ENCODE data around the gene SUN1. TPM values are rescaled to one million over a fixed set of nuclear protein-coding genes. Genes with fewer than 3 reads are reported as not detected.
"Not testable (repeated sequence)": the region's sequence is repeated elsewhere in the genome, so short reads cannot be mapped to it uniquely, and the experiment has no call there.

The SUN1 gene
- total RNA-seq, 2 donors from 2014 or later, result 106 to 109 TPM

GRCh38 chr7:841943-842342, 9.7 kb downstream of the SUN1 start:
- H3K36me3 Mint-ChIP-seq, result no peaks in the 10 kb centered on the region
- no peaks in the 10 kb centered on the region for H3K9me3 Mint-ChIP-seq
- peak overlapping the region; percentile 34 to 73 for H3K27ac Mint-ChIP-seq
- DNase-seq (ENCODE audit: low spot score in 2 of 2), result no peak
- no peak for ATAC-seq

GRCh38 chr7:842431-843031, 10.3 kb downstream of the SUN1 start:
- no peaks in the 10 kb centered on the region for H3K9me3 Mint-ChIP-seq
- no peak for ATAC-seq
- DNase-seq (ENCODE audit: low spot score in 2 of 2), result no peak
- peak overlapping the region; percentile 73 to 74 for H3K27ac Mint-ChIP-seq
- H3K36me3 Mint-ChIP-seq, result no peaks in the 10 kb centered on the region

GRCh38 chr7:843230-843629, 11.0 kb downstream of the SUN1 start:
- DNase-seq (ENCODE audit: low spot score in 2 of 2), result no peak
- H3K27ac Mint-ChIP-seq, result no peak overlapping the region
- H3K9me3 Mint-ChIP-seq, result no peaks in the 10 kb centered on the region
- no peak for ATAC-seq
- H3K36me3 Mint-ChIP-seq, result peaks cover 0 to 3% of the 10 kb centered on the region in 2 donors

- Mint-ChIP-seq H3K9me3 (no peaks in the 10 kb centered on the region), H3K36me3 (peaks cover under 1 to 8% of the 10 kb centered on the region in 2 donors), H3K27ac (no peak overlapping the region)
- no peak for DNase-seq (ENCODE audit: low spot score in 2 of 2)
- no peak for ATAC-seq
Observed at GRCh38 chr7:844043-844442, 11.8 kb downstream of the SUN1 start.

- ATAC-seq (no peak), DNase-seq (ENCODE audit: low spot score in 2 of 2) (no peak)
- Mint-ChIP-seq H3K27ac (no peak overlapping the region), H3K9me3 (no peaks in the 10 kb centered on the region), H3K36me3 (peaks cover 5 to 12% of the 10 kb centered on the region in 2 donors)
Observed at GRCh38 chr7:844514-844913, 12.2 kb downstream of the SUN1 start.

- no peaks in the 10 kb centered on the region for H3K9me3 Mint-ChIP-seq
- peaks cover 7 to 14% of the 10 kb centered on the region in 2 donors for H3K36me3 Mint-ChIP-seq
- H3K27ac Mint-ChIP-seq, result no peak overlapping the region
- DNase-seq (ENCODE audit: low spot score in 2 of 2) (no peak), ATAC-seq (no peak)
Observed at GRCh38 chr7:845091-845490, 12.8 kb downstream of the SUN1 start.

- Mint-ChIP-seq H3K27ac (no peak overlapping the region), H3K9me3 (no peaks in the 10 kb centered on the region), H3K36me3 (peaks cover 7 to 14% of the 10 kb centered on the region in 2 donors)
- DNase-seq (ENCODE audit: low spot score in 2 of 2) (no peak), ATAC-seq (no peak)
Observed at GRCh38 chr7:845731-846130, 13.5 kb downstream of the SUN1 start.

GRCh38 chr7:846958-847650, 14.8 kb downstream of the SUN1 start:
- H3K36me3 Mint-ChIP-seq, result peaks cover 7 to 14% of the 10 kb centered on the region in 2 donors
- ATAC-seq; DNase-seq (ENCODE audit: low spot score in 2 of 2); H3K27ac Mint-ChIP-seq; H3K9me3 Mint-ChIP-seq: not testable (repeated sequence)

GRCh38 chr7:847728-848127, 15.5 kb downstream of the SUN1 start:
- DNase-seq (ENCODE audit: low spot score in 2 of 2); H3K9me3 Mint-ChIP-seq; ATAC-seq: not testable (repeated sequence)
- peak overlapping the region in 1 of 2 donors; percentile 39 for H3K27ac Mint-ChIP-seq
- peaks cover 7 to 14% of the 10 kb centered on the region in 2 donors for H3K36me3 Mint-ChIP-seq

GRCh38 chr7:849145-849544, 16.9 kb downstream of the SUN1 start:
- Mint-ChIP-seq H3K36me3 (peaks cover 7 to 14% of the 10 kb centered on the region in 2 donors), H3K9me3 (no peaks in the 10 kb centered on the region), H3K27ac (no peak overlapping the region)
- ATAC-seq (no peak), DNase-seq (ENCODE audit: low spot score in 2 of 2) (no peak)

- H3K27ac Mint-ChIP-seq, result no peak overlapping the region
- DNase-seq (ENCODE audit: low spot score in 2 of 2) (no peak), ATAC-seq (no peak)
- H3K36me3 Mint-ChIP-seq, result peaks cover 7 to 14% of the 10 kb centered on the region in 2 donors
- no peaks in the 10 kb centered on the region for H3K9me3 Mint-ChIP-seq
Observed at GRCh38 chr7:849781-850180, 17.5 kb downstream of the SUN1 start.

- H3K27ac Mint-ChIP-seq, result no peak overlapping the region
- no peak for DNase-seq (ENCODE audit: low spot score in 2 of 2)
- H3K9me3 Mint-ChIP-seq, result no peaks in the 10 kb centered on the region
- peaks cover 7 to 14% of the 10 kb centered on the region in 2 donors for H3K36me3 Mint-ChIP-seq
- no peak for ATAC-seq
Observed at GRCh38 chr7:851204-851603, 18.9 kb downstream of the SUN1 start.

GRCh38 chr7:853366-854117, 21.3 kb downstream of the SUN1 start:
- ATAC-seq (no peak), DNase-seq (ENCODE audit: low spot score in 2 of 2) (no peak)
- Mint-ChIP-seq H3K36me3 (peaks cover 7% of the 10 kb centered on the region in 2 donors), H3K27ac (no peak overlapping the region), H3K9me3 (no peaks in the 10 kb centered on the region)

- no peaks in the 10 kb centered on the region for H3K9me3 Mint-ChIP-seq
- peaks cover 4% of the 10 kb centered on the region in 2 donors for H3K36me3 Mint-ChIP-seq
- ATAC-seq (no peak), DNase-seq (ENCODE audit: low spot score in 2 of 2) (no peak)
- H3K27ac Mint-ChIP-seq, result no peak overlapping the region
Observed at GRCh38 chr7:854118-854775, 22.0 kb downstream of the SUN1 start.

- H3K9me3 Mint-ChIP-seq, result no peaks in the 10 kb centered on the region
- H3K27ac Mint-ChIP-seq, result no peak overlapping the region
- no peak for DNase-seq (ENCODE audit: low spot score in 2 of 2)
- ATAC-seq, result no peak
- H3K36me3 Mint-ChIP-seq, result peaks cover 0 to 11% of the 10 kb centered on the region in 2 donors
Observed at GRCh38 chr7:855686-856369, 23.6 kb downstream of the SUN1 start.

GRCh38 chr7:856444-857095, 24.3 kb downstream of the SUN1 start:
- peaks cover 5 to 11% of the 10 kb centered on the region in 2 donors for H3K36me3 Mint-ChIP-seq
- H3K27ac Mint-ChIP-seq, result no peak overlapping the region
- no peak for DNase-seq (ENCODE audit: low spot score in 2 of 2)
- no peaks in the 10 kb centered on the region for H3K9me3 Mint-ChIP-seq
- ATAC-seq, result no peak

All from activated naive CD4-positive, alpha-beta T cell treated with anti-CD3 and anti-CD28 coated beads, Interleukin-2, amount 50 U/mL, for 72 hours (primary cell).